ENCODE measurements around the gene GPC5. TPM values are rescaled to one million over a fixed set of nuclear protein-coding genes. Genes with fewer than 3 reads are reported as not detected.

GPC5 gene
- polyA plus RNA-seq, 1 experiment, result not detected

- POLR2A ChIA-PET, result no interaction called here
- no peak for DNase-seq (ENCODE audit: low read depth)
Measured at GRCh38 chr13:92028695-92029094, 630.3 kb downstream of the GPC5 start.

GRCh38 chr13:92029641-92030040, 631.2 kb downstream of the GPC5 start:
- POLR2A ChIA-PET, result no interaction called here
- CTCF ChIA-PET, result interaction anchor here (0.6 kb wide), 1 partner anchor 14 kb away, joined by 3 read pairs; no protein-coding TSS in a partner anchor
- H3K27me3 ChIP-seq (ENCODE audit: control insufficient read depth, insufficient read depth, low read length), result no peaks in the 10 kb centered on the region
- no peaks in the 10 kb centered on the region for H3K36me3 ChIP-seq (ENCODE audit: control insufficient read depth, insufficient read depth, low read length)
- TF ChIP-seq CTCF (IDR thresholded peaks at IDR 0.05; ENCODE audit: insufficient read depth, low read depth, low read length), result no peak
- H3K4me3 ChIP-seq (ENCODE audit: low read depth, low read length), result no peak overlapping the region
- DNase-seq (ENCODE audit: low read depth), result no peak

More at GRCh38 chr13:92028695-92029094, 630.3 kb downstream of the GPC5 start:
- CTCF ChIA-PET, result no interaction called here
- Histone ChIP-seq H3K4me3 (ENCODE audit: low read depth, low read length) (no peak overlapping the region), H3K36me3 (ENCODE audit: control insufficient read depth, insufficient read depth, low read length) (no peaks in the 10 kb centered on the region), H3K27me3 (ENCODE audit: control insufficient read depth, insufficient read depth, low read length) (no peaks in the 10 kb centered on the region)
- no peak for TF ChIP-seq CTCF (IDR thresholded peaks at IDR 0.05; ENCODE audit: insufficient read depth, low read depth, low read length)

GRCh38 chr13:92038905-92039304, 640.5 kb downstream of the GPC5 start:
- CTCF ChIA-PET, result no interaction called here
- POLR2A ChIA-PET, result no interaction called here
- no peaks in the 10 kb centered on the region for H3K36me3 ChIP-seq (ENCODE audit: control insufficient read depth, insufficient read depth, low read length)
- no peak overlapping the region for H3K4me3 ChIP-seq (ENCODE audit: low read depth, low read length)
- no peaks in the 10 kb centered on the region for H3K27me3 ChIP-seq (ENCODE audit: control insufficient read depth, insufficient read depth, low read length)
- no peak for DNase-seq (ENCODE audit: low read depth)
- no peak for TF ChIP-seq CTCF (IDR thresholded peaks at IDR 0.05; ENCODE audit: insufficient read depth, low read depth, low read length)

GRCh38 chr13:92042522-92042921, 644.1 kb downstream of the GPC5 start:
- Histone ChIP-seq H3K27me3 (ENCODE audit: control insufficient read depth, insufficient read depth, low read length) (no peaks in the 10 kb centered on the region), H3K36me3 (ENCODE audit: control insufficient read depth, insufficient read depth, low read length) (no peaks in the 10 kb centered on the region), H3K4me3 (ENCODE audit: low read depth, low read length) (no peak overlapping the region)
- CTCF ChIA-PET, result no interaction called here
- TF ChIP-seq CTCF (IDR thresholded peaks at IDR 0.05; ENCODE audit: insufficient read depth, low read depth, low read length), result no peak
- no peak for DNase-seq (ENCODE audit: low read depth)
- POLR2A ChIA-PET, result no interaction called here

- TF ChIP-seq CTCF (IDR thresholded peaks at IDR 0.05; ENCODE audit: insufficient read depth, low read depth, low read length), result no peak
- H3K36me3 ChIP-seq (ENCODE audit: control insufficient read depth, insufficient read depth, low read length), result no peaks in the 10 kb centered on the region
- DNase-seq (ENCODE audit: low read depth), result no peak
- CTCF ChIA-PET, result interaction anchor here (0.6 kb wide), 1 partner anchor 15 kb away, joined by 3 read pairs; no protein-coding TSS in a partner anchor
- H3K27me3 ChIP-seq (ENCODE audit: control insufficient read depth, insufficient read depth, low read length), result no peaks in the 10 kb centered on the region
- no peak overlapping the region for H3K4me3 ChIP-seq (ENCODE audit: low read depth, low read length)
- POLR2A ChIA-PET, result no interaction called here
Measured at GRCh38 chr13:92044351-92044750, 645.9 kb downstream of the GPC5 start.
